GM21529 (cell line): Measurements from ENCODE around the gene TMEM202.
"Not testable (repeated sequence)": the region's sequence is repeated elsewhere in the genome, so short reads cannot be mapped to it uniquely, and the experiment has no call there.

ENCODE experiments used
- ATAC-seq: cut with Tn5 transposase; IDR thresholded peaks from one replicate; pipeline ENCODE4 v1.9.1; 2021; ENCODE audit not compliant: unreplicated experiment

TMEM202 gene

GRCh38 chr15:72397796-72398588 lies at the start of gene TMEM202:
TSS of gene TMEM202 (plus strand) at chr15:72398305. CDS start at chr15:72398327, 22 bp downstream.
- ATAC-seq, result no peak

- no peak for ATAC-seq
These were observed 44.8 kb upstream of the TMEM202 start for GRCh38 chr15:72353266-72353665.

GRCh38 chr15:72354496-72354895 lies 43.6 kb upstream of the TMEM202 start:
- ATAC-seq, result no peak

- no peak for ATAC-seq
These were observed 40.0 kb upstream of the TMEM202 start for GRCh38 chr15:72358121-72358520.

GRCh38 chr15:72358650-72359171 lies 39.4 kb upstream of the TMEM202 start:
- peak; percentile 70 for ATAC-seq

GRCh38 chr15:72361176-72361575 lies 36.9 kb upstream of the TMEM202 start:
- no peak for ATAC-seq

- ATAC-seq, result peak; percentile 93
These were observed 32.3 kb upstream of the TMEM202 start for GRCh38 chr15:72365844-72366243.

GRCh38 chr15:72368325-72368724 lies 29.8 kb upstream of the TMEM202 start:
- ATAC-seq, result no peak

GRCh38 chr15:72368899-72369298 lies 29.2 kb upstream of the TMEM202 start:
- ATAC-seq, result no peak

GRCh38 chr15:72369964-72370363 lies 28.1 kb upstream of the TMEM202 start:
- ATAC-seq, result no peak

- no peak for ATAC-seq
These were observed 25.7 kb upstream of the TMEM202 start for GRCh38 chr15:72372361-72372760.

- ATAC-seq, result peak; percentile 54
These were observed 22.6 kb upstream of the TMEM202 start for GRCh38 chr15:72375501-72375845.

- peak; percentile 82 for ATAC-seq
These were observed 22.1 kb upstream of the TMEM202 start, which contains the start of gene HEXA for GRCh38 chr15:72375846-72376581. TSS of gene HEXA (minus strand) at chr15:72376014. CDS start at chr15:72375972, 42 bp downstream.

- no peak for ATAC-seq
These were observed 20.8 kb upstream of the TMEM202 start for GRCh38 chr15:72377331-72377730.

GRCh38 chr15:72379106-72379505 lies 19.0 kb upstream of the TMEM202 start:
- ATAC-seq, result not testable (repeated sequence)

- no peak for ATAC-seq
These were observed 18.2 kb upstream of the TMEM202 start for GRCh38 chr15:72379856-72380430.

GRCh38 chr15:72380743-72381142 lies 17.4 kb upstream of the TMEM202 start:
- ATAC-seq, result no peak

GRCh38 chr15:72382146-72382545 lies 16.0 kb upstream of the TMEM202 start:
- no peak for ATAC-seq

GRCh38 chr15:72387741-72388140 lies 10.4 kb upstream of the TMEM202 start:
- no peak for ATAC-seq

- ATAC-seq, result no peak
These were observed 8.9 kb upstream of the TMEM202 start for GRCh38 chr15:72389231-72389630.

GRCh38 chr15:72396331-72396730 lies 1.8 kb upstream of the TMEM202 start:
- ATAC-seq, result not testable (repeated sequence)

- no peak for ATAC-seq
These were observed 543 bp downstream of the TMEM202 start for GRCh38 chr15:72398648-72399047.
